ENCODE results near the gene FCAMR.
A peak's percentile ranks its signal among the peaks of the same experiment; 100 is the strongest.

Gene FCAMR

DNA sequence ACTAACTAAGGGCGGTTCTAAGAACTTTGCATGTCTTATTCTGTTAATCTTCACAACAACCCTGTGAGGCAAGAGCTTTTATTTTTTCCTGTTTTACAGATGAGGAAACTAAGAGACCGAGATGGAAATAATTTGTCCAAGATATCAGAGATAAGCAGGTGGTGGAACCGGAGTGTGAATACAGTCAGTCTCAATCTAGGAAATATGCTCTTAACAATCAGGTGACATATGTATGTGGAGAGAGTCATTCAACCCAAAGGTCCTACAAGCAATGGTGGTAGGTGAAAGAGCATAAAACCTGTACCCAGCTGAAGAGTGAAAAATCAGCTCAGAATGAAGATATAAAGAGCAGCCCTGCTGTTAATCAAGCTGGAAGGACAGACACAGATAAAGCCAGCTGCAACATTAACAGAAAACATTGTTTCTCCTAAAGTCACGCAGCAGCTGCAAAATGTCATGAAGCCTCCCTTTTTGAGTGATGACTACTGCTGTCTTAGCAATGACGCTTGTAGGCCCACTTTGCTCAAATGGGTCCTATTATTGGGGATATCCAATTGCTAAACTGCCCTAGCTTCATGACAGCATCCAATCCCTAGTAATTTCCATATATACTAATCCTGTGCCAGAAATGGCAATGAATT lies 30.5 kb upstream of the FCAMR start:
- DNase-seq (ENCODE audit: extremely low read depth in 1 of 2, low read depth in 1 of 2): no peak

DNA sequence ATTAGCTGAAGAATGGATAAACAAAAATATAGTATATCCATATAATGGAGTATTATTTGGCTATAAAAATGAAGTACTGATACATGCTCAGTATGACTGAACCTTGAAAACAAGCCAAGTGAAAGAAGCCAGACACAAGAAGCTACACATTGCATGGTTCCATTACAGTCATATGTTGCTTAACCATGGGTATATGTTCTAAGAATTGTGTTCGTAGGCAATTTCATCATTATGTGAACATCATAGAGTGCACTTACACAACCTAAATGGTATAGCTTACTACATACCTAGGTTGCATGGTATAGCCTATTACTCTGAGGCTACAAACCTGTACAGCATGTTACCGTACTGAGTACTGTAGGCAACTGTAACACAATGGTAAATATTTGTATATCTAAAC lies 28.6 kb upstream of the FCAMR start:
- DNase-seq (ENCODE audit: extremely low read depth in 1 of 2, low read depth in 1 of 2): no peak

DNA sequence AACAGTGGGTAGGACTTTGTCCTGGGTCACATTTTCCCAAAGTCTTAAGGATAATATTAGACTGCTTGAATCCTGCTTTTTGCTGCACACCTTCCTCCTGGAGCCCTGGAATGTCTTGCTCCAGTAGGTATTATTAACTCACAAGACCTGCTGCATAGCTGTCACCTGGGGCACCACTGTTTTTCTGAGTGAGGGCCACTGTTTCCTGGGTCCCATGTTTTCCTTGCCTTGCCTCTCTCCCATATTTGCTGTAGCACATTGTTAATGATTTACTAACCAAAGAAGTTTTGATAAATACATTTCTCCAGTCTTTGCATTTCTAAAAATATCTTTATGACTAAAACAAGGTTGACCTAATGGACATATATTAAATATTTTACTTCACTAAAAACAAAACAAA lies 22.5 kb upstream of the FCAMR start:
- no peak for DNase-seq (ENCODE audit: extremely low read depth in 1 of 2, low read depth in 1 of 2)

DNA sequence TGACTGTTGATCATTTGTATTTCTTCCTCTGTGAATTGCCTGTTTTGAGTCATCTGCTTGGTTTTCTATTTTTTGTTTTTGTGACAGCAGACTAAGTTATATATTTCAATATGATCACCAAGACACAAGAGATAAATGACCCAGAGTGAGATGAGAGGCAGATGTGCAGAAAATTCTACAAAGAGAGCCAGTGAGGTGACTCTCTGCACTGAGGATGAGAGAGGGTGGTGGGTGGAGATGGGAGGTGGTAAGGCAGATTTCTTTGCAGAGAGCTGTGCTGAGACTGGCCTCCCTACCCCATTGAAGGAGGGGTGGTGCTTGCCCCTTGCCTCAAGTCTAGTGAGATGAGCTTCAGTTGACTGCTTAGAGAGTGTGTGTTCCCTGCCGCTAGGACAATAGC lies 17.6 kb upstream of the FCAMR start:
- no peak for DNase-seq (ENCODE audit: extremely low read depth in 1 of 2, low read depth in 1 of 2)

DNA sequence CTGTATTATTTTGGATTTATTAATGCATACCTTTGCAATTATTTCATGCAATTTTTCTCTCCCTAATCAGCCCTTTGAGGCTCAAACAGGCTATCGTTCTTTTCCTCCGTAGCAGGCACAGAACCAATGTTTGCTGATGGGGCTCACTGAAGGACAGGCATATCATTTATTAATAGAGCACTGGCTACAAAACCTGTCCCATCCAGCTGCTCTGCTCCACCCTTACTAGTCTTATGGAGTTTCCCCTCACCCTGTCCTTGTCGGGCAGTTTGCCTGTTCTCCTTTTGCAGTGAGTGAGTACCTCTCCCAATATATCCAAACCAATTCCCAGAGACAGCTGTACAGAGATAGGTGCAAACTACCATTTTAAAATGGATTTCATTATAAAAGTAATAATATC lies 16.6 kb upstream of the FCAMR start:
- no peak for DNase-seq (ENCODE audit: extremely low read depth in 1 of 2, low read depth in 1 of 2)

DNA sequence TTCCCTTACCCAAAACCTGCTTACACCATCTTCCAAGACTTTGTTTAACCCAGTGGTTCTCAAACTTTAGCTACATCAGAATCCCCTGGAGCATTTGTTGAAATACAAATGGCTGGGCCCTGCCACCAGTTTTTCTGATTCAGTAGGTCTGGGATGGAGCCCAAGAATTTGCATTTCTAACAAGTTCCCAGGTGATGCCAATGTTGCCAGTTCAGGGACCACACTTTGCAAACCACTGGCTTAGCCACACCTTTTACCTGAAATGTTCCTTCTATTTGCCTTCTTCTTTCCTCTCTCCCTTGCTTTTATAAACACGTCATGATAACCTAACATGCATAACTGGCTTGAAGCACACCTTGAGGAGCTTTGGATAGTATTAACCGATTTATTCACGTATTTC lies 16.1 kb upstream of the FCAMR start:
- no peak for DNase-seq (ENCODE audit: extremely low read depth in 1 of 2, low read depth in 1 of 2)

DNA sequence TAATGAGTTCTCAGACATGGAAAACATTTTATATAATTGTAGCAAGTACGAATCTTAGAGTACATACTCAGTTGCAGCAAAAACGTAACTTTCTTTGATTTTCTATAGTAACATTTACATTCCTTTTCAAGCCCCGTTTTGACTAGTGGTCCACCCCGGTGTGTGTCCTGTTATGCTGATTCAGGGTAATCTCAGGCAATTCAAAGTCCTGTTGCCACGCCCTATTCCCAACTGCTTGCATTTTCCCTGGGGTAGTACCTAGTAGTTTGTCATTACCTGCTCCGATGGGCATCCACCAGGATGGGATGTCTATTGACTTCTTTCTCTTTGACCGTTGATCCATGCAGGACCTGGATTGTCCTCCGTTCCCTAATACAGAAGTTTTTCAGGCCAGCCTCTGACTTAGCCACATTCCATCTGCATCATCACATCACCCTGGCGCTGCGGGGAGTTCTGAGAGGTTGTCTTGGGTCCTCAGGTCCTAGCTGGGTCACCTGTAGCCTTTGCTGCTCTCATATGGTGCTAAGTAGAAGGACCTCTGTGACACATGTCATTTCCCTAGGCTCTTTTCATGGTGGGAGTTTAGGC lies 15.0 kb upstream of the FCAMR start:
- DNase-seq (ENCODE audit: extremely low read depth in 1 of 2, low read depth in 1 of 2): no peak

DNA sequence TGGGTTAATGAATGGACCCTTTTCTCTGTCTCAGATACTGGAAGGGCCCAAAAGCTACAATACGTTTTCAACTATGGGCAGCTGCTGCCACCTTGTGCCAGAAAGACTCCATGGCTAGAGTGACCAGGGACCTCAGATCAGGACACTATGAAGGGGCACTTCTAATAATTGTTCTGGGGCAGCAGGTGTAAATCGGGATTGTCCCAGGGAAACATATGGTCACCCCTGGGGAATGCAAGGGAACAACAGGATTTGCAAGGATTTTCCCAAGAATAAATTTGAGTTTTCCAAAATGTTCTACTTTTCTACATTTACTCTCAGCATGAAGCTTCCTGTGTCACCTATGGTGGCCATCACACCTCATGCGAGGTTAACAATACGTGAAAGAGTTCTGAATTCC lies 12.0 kb upstream of the FCAMR start:
- peak in 1 of 2 donors; percentile 23 for DNase-seq (ENCODE audit: extremely low read depth in 1 of 2, low read depth in 1 of 2)

DNA sequence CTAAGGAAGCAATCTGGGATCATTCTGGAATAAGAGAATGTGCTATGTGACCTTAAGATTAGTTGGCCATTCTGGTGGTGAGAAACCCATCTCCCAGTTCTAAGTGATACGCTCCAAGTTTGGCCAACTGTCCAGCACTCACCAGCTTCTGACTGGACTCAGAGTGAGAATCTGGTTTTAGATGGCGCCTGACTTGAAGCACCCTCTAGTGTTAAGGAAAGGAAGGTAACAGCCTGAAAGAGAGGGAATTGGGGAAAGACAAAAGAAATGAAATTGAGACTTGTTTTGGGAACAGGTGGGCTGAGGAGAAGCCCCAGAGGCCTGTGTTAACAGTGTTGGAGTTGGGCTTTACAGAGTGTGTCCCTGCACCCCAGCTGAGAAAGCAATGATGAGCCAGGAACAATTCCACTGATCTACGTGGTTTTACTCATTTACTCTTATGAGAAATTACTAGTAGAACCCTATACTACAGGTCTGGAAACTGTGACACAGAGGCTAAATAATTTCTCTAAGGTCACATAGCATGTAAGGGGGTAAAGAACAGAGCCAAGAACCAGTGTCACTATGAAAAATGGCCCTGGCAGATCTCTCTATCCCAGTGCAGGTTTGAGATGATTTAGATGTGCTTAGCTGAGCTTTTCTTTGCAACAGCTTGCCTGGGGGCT lies 9.3 kb upstream of the FCAMR start:
- DNase-seq (ENCODE audit: extremely low read depth in 1 of 2, low read depth in 1 of 2): no peak

DNA sequence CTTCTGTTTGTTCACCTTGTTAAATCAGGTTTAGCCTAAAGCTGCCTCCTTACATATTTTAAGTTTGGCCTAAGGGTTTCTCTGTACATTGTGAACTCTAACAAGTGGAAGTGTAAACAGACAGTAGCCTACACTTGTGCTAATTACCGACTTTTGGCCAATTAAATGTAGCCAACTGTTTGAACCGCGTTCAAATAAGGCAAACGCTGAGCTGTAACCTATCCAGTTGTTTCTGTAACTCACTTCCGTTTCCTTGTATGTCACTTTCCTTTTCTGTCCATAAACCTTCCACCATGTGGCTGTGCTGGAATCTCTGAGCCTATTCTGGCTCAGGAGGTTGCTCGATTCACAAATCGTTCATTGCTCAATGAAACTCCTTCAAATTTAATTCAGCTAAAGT lies 8.0 kb upstream of the FCAMR start:
- no peak for DNase-seq (ENCODE audit: extremely low read depth in 1 of 2, low read depth in 1 of 2)

DNA sequence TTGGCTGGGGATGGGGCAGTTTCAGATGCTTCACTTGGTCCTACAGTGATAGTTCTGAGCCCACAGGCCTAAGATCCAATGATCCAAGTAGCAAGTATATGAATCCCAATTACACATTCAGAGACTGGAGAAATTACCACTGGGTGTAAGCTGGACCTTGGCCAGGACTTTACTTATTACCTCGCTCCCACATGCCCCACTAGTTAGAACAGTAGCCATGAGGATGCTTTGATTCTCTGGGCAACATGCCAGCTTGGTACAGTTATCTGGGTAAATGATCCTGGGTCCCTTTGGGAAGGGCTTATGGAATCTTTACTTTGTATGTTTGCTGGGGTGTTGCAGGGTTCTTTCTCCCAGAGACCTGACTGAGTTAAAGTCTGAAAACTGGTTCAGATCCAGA lies 5.0 kb upstream of the FCAMR start:
- DNase-seq (ENCODE audit: extremely low read depth in 1 of 2, low read depth in 1 of 2): no peak

DNA sequence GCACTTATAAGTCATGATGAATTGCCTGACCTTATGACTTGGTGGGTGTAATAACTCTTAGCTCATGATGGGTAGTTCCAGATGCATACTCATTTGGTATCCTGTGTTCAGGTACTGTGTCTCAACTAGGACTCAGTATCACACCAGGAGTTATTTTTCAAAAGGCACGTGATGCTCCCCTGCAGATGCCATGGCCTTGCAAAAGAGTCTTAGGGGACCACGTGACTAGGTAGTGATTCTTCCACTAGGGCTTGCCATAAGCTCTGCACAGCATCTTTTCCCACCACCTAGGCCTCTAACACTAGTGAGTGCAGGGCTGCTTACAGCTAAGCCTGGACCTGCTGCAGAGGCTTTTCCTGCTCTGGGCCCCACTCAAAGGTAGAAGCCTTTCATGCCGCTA lies 3.9 kb upstream of the FCAMR start:
- DNase-seq (ENCODE audit: extremely low read depth in 1 of 2, low read depth in 1 of 2): no peak

DNA sequence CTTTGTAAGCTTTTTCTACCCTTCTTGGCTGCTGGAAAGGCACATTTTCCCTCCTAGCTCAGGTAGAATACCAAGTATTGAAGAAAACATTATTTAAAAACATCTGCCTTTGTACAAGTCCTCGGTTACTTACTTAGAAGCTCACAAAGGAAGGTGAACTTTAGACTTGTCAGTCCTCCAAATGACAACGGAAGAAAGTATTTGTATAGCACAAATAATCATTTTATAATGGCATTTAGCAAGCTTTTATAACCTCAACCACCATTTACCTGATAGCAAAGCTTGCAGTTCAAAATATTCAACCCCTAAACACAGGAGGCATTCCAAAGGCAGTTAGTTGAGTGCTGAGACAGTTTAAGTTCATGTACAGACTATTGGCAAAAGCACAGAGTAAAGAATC lies 2.5 kb upstream of the FCAMR start:
- no peak for DNase-seq (ENCODE audit: extremely low read depth in 1 of 2, low read depth in 1 of 2)

DNA sequence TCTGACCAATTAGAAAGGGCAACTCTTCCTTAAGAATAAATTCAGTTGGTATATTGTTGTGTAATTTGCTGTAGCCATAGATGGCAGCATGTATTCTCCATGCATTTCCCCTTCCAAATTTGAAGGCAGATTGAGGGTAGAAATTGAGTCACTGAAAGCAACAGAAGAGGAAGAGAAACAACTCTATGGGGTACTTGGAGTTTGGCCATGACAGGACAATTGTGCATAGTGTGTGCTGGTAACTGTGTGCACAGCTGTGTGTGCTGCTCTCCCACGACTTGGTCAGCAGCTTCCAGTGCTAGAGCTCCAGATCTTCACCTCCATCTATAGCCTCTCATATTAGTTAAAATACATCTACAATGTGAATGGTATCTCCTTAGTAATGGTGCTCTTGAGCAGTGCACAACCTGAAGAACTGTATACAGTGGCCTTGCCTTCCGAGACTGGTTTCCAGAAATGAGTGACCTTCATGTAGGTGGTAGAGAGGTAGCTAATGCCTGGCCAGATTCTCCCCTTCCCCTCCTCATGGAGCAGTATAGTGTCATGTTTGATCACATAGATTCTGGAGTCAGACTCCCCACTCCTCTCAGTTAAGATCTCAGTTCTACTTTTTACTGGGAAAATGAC lies 882 bp upstream of the FCAMR start:
- no peak for DNase-seq (ENCODE audit: extremely low read depth in 1 of 2, low read depth in 1 of 2)

DNA sequence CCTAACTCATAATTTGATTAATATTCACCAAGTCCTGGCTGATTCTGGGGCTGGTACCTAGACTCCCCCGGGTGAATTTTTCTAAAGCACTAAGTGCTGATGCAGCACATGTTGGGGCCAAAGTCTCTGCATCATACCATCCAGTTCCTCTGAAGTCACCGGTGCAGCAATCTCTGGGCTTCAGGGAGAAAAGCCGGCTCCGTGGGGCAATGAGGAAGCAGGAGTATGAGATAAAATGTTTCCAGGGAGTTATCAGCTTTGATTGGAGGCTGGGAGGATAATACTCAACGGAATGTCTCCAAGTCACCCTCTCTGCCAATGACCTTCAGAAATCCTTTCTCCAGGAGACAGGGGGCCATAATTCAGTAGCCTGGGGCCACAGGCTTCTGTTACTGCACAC lies 1.2 kb downstream of the FCAMR start:
- no peak for DNase-seq (ENCODE audit: extremely low read depth in 1 of 2, low read depth in 1 of 2)

DNA sequence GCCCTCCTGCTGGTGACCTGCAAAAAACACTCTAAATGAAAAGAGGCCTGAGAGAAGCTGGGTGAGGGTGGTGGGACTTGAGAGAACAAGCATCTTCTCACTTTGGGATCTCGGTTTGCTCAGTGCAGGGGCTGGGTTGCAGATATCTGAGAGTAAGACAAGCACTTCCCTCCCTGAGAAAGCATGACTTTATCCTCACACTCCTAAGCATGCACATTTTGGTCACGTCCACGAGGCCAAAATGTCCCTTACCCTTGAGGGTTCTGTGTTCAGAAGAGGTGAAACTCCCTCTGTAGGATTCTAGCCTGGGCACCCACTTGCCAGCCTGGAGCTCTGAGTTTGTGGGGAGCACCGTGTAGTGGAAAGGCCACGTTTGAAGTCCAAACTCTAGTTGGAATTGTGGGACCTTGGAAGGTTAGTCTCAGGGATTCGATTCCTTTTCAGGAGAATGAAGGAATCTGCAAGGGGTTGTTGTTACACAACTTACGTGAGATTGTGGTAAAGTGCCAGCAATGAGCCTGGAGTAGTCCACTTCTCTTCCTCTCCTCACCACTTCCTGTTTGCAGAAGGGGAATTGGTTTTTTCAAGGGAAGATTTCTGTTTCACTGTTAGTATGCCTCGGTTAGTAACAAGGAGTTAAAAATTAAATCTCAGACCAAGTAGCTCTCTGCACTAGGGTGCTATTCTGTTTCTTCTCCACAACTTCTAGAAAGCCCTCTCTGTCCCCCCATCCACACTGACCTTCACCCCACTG lies 3.0 kb downstream of the FCAMR start:
- DNase-seq (ENCODE audit: extremely low read depth in 1 of 2, low read depth in 1 of 2): no peak

DNA sequence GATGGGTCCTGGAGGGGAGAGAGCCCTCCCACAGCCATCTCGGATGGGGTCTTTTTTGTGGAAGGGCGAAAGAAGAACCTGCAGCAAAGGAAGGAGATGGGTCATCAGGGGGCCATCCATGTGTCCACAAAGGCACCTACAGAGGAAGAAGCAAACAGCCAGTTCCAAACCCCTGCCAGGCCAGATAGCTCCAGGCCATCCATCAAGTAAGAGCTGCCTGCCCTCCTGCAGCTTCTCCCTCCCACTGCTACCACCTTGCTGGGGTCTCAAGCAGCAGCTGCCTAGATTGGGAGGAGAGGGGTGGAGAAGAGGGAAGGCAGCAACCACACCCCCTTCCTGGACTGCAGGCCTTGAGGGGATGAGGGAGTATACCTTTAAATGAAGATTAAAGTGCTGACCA lies 4.5 kb downstream of the FCAMR start:
- no peak for DNase-seq (ENCODE audit: extremely low read depth in 1 of 2, low read depth in 1 of 2)

DNA sequence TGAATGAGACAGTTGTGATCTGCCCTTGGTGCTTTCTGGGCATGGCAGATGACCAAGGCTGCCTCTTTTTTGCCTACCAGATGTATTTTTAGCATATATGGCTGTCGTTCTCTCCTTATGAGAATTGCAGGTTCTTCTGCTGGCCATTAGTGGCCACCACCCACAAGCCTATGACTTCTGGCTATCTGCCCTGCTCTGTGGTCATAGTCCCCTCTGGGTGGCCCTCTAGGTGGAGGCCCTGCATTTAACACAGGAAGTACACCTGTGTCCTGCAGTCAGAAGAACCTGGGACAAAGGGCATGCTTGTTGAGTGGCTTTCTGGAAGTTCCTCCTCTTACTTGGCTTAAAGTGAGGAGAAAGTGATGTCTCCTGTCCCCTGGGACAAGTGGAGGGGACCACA lies 6.5 kb downstream of the FCAMR start:
- DNase-seq (ENCODE audit: extremely low read depth in 1 of 2, low read depth in 1 of 2): no peak

DNA sequence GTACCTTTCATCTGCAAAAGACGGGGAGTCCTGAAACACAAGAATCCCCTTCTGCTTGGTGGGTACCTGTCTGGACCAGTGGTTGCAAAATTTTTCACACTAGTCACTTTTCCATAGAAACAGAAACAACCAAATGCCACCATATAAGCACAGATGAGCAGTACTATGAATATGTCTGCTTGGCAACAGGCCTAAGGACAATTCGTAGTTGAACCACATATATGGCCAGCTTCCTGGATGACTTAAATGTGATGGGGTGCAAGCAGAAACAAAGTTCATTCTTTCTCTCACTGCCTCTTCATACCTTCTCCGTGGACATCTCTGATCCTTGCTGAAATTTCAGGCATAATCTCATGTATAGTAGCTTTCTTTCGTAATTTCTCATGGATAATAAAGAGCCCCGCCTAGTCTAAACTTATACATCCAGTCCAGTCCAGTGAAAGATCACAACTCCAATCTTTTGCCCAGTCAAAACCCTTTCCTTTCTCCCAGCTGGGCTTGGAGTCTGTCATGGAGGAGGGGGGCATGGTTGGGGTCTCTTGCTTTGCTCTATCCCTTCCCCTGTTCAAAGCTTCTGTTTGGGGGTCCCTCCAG lies 7.0 kb downstream of the FCAMR start:
- no peak for DNase-seq (ENCODE audit: extremely low read depth in 1 of 2, low read depth in 1 of 2)

DNA sequence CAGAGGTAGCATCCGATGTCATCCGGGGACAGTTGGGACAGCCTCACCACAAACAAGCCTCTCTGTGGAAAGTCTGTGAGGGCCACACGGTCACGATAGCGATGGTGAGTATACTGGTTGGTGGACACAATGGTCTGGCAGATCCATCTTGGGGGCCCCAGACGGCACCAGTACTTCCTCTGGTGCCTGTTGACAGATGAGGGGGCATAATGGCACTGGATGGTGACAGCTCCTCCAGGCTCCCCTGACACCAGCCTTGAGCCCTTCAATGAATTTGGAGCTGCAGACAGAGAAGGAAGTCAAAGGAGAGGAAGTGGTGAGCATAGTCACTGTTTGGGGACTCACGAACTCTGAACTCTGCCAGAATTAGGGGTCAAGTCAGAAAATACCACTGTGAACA lies 8.0 kb downstream of the FCAMR start:
- no peak for DNase-seq (ENCODE audit: extremely low read depth in 1 of 2, low read depth in 1 of 2)

DNA sequence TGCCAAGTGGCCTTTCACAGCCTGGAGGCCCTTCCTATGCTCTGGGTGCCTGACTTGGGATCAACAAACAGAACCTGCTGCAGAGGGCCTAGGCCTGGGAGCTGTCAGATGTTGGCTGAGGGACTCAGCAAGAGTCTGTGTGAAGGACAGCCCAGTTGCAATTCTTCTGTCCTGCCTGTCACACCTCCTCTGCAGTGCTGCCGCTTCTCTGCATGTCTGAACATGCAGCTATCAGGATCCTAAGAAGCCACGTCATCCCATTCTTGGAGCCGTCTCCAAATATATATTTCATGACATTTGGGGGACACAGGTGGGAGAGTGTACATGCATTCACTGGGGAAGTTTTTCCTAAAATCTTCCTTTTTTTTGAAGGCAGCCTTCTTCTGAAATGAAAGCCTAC lies 8.6 kb downstream of the FCAMR start:
- no peak for DNase-seq (ENCODE audit: extremely low read depth in 1 of 2, low read depth in 1 of 2)

Data from stimulated activated CD8-positive, alpha-beta memory T cell treated with anti-CD3 and anti-CD28 coated beads, Interleukin-7, amount 100 ng/mL, for 48 hours (primary cell).